C4-2B (cell line): ENCODE results near the gene KLHL3.

Source experiments
- CTCF ChIP-seq: fragments of 450-650 bp; conservative IDR thresholded peaks from 2 replicates; pipeline ENCODE4 v1.5.1; 2017; ENCODE audit warnings: mild to moderate bottlenecking
- ZFX ChIP-seq: fragments of 450-650 bp; IDR thresholded peaks from 2 replicates; pipeline ENCODE4 v1.6.1; 2017

GRCh38 chr5:137700282-137700680 lies 35.6 kb downstream of the KLHL3 start:
- no peak for TF ChIP-seq CTCF
- no peak for TF ChIP-seq ZFX
